Stimulated activated CD4-positive, alpha-beta T cell treated with anti-CD3 and anti-CD28 coated beads, Interleukin-4, amount 100 ng/mL, for 1 hour (primary cell): ENCODE data around the gene PRCP.

Experiments used
- DNase-seq: peaks from one replicate; pipeline ENCODE4 v3.0.0-alpha.2; 2020

The PRCP gene

DNA sequence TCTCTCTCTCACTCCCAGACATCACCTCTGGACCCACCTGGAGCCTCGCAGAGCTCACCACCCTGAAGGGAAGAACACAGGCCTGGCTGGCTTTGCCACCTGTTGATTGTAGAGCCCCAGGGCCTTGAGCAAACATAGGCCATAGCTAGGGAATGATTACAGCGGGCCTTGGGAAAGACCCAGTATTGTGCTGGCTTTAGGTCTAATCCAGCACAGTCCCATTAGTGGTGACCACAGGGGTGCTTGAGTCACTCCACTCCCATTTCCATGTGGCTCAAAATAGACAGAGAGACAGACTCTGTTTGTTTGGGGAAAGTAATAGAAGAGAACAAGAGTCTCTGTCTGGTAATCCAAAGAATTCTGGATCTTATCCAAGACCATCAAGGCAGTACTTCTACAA, 123.9 kb downstream of the PRCP start:
- no peak for DNase-seq

DNA sequence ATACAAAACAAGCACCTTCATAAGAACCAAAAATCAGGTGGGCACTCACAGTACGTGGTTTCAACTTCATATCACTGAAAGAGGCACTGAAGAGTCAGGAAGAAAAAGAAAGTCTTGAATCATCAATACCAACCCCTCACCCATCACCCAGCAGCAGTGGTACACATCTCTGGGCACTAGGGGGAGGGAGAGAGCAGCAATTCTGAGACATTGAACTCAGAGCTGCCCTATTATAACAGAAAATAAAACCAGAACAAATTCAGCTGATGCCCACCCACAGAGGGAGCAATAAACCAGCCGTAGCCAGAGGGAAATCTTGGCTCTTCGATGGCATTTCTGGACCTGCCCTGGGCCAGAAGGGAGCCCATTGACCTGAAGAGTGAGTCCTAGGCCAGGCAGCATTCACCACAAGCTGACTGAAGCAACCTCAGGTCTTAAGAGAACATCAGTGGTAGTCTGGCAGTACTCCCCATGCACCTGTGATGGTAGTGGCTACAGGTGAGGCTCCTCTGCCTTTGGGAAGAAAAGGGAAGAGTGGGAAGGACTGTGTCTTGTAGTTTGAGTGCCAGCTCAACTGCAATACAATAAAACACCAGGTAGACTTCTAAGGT, 124.4 kb downstream of the PRCP start:
- peak; percentile 16 for DNase-seq

DNA sequence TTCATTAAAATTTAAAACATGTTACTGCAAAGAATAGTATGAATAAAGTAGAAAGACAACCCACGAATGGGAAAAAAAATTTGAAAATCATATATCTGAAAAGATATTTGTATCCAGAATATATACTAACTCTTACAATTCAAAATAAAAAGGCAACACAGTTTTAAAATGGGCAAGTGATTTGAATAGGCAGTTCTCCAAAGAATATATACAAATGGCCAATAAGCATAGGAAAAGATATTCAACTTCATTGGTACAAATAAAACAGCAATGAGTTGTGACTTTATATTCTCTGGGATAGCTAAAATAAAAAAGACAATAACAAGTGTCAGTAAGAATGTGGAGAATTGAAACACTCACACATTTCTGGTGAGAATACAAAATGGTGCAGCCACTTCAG, 125.0 kb downstream of the PRCP start:
- DNase-seq, result no peak
